HG02798 (cell line): ENCODE results near the gene POLN.

Source experiments
- ATAC-seq: cut with Tn5 transposase; IDR thresholded peaks from one replicate; pipeline ENCODE4 v1.9.1; 2021; ENCODE audit warnings: mild to moderate bottlenecking; ENCODE audit not compliant: unreplicated experiment, poor library complexity

The POLN gene

DNA sequence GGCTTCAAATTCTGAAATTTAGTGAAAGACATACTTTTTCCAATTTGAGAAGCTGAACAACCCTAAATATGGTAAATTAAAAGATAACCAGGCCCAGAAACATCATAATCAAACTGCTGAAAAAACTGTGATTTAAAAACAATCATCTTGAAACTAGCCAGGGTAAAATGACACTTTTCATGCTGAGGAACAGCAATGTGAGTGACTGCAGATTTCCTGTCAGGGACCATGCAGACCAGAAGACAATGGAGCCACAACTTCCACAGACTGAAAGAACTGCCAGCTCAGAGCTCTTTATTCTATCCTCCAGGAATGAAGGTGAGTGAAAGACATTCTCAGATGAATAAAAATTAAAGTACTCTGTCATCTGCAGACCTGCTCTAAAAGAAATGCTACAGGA lies 109.5 kb downstream of the POLN start:
- no peak for ATAC-seq

DNA sequence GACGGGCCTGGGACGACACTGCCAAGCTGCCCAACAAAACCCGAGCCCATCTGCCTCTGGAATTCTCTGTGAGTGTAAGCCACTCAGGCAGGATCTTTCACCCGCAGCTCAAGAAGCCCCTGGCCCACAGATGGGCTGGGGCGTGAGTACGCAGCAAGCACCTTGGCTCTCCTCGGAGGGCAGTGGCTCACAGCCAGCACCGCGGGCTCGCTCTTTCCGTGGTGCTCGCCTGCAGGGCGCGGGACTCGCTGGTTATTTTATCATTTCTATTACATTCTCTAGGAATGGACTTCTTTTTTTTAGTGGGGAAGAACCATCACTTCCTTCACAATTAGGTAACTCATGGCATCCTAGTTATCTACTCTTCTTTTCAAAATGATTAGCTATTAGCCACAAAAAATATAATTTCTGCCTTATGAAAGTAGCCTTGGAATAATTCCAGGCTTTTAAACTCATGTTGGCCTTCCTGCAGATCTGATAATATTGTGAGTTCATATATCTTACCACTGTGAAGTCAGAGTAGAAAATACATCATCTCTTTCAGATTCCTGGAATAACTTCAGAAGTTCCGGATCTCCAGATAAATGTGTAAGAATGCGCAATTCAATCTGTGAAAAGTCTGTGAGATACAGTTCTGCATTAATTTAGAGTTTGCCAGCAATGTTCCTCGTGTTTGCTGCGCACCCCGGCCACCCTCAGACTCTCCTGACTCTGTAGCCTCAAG lies 114.2 kb downstream of the POLN start:
- ATAC-seq: no peak

DNA sequence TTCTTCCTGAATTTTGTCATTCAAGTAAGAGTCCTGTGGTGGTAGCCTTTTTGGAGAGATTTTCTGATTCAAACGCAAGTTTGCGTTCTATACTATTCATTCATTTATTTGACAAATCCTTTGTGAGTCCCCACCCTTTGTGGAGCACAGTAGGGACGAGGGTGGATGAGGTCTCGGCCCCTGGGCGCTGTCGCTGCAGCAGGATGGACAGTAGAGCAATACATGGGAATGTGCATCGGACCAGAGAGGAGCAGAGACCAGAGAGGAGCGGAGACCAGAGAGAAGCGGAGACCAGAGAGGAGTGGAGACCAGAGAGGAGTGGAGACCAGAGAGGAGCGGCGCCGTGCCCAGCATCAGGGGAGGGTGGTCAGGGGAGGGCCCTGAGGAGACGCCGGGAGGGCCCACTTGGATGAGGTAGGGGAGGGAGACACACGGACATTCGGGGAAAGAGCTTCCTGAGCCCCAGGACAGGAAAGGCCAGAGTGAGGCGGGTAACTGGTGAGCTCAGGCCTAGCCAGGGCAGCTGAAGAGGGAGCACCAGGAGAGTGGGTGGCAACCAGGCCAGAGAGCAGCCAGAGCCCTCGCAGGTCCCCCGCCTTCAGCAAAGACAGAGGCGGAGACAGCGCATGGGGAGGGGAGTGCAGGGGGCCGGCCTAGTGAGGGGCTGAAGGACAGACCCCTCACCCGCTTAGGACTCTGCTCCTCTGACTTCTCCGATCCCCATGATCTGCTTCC lies 115.4 kb downstream of the POLN start:
- no peak for ATAC-seq

DNA sequence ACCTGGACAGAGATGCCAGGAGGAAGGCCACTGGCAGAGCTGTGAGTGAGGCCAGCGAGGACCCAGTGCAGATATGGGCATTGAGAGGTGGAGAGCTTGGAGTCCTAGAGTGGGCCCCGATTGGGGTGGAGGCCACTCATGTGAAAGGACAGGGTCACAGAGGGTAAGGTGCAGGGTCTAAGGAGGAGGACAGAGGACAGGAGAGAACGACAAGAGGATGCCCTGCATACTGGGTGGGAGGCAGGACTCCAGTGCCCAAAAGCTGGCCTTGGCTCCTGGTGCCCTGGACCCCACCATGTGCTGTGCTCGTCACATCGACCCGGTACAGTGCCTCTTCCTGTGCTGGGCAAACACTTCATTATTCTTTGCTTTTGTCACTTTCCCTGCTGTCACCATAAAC lies 116.1 kb downstream of the POLN start:
- ATAC-seq: no peak

DNA sequence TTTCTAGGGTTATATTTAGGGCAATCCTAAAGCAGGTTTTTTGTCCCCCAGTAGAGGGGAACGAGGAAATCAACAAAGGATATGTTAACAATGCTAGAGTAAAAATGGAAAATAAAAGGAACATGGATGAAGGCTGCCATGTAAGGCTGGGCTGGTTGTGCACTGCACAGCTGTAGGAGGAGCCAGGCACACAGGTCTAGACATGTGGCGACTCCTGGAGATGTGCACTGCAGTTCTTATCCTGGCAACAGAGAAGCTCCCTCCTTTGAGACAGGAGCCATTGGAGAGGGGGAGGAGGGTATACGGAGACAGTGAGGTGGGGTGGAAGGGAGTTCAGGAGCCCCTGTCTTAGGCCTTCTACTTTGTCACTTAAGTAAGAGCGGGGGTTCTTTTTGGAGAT lies 116.9 kb downstream of the POLN start:
- no peak for ATAC-seq

DNA sequence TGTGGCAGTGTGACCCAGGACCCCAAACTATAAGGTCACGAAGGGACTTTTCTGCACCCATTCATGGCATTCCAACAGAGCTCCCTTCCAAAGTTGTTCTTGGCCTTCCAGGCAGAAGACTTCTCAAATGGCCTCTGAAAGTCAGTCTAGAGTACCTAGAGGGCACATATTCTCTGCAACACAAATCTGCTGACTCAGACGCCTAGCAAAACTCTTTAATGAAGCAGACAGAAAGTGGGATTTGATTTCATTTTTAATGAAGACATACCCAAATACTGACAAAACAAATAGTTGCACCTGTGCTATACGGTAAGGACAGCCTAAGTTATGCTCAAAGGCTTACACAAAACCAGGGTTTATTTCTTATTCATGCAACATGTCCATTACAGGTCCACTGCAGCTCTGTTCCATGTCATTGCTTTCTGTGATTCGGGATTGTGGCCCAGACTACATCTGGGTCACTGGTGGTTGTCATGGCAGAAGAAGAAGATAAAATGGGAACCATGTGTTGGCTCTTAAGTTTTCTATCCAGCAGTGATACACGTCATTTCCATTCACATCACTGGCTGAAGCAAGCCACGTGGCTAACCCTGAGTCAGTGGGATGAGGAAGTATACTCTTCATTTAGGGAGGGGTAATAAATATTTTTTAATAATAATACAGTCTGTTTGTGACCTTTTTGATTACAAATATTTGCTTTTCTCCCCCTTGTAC lies 125.1 kb downstream of the POLN start:
- no peak for ATAC-seq

DNA sequence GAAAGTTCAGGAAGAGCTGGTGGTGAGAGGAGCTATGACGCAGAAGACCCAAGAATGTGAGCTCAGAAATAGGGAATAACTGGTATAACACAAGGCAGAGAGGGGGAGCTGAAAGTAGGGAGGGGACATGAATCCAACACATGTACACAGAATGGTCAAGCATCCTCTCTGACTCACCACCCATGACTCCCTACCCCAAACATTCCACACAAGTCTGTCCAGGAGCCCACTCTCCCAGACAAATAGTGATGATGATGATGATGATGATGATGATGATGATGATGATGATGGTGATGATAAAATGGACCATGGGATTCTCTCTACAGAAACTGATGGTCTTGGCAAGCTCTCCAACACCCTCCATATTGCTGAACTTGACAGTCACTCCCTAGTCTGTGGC lies 136.4 kb downstream of the POLN start:
- no peak for ATAC-seq

- ATAC-seq: no peak
Measured at GRCh38 chr4:2104556-2105345, 137.2 kb downstream of the POLN start.

DNA sequence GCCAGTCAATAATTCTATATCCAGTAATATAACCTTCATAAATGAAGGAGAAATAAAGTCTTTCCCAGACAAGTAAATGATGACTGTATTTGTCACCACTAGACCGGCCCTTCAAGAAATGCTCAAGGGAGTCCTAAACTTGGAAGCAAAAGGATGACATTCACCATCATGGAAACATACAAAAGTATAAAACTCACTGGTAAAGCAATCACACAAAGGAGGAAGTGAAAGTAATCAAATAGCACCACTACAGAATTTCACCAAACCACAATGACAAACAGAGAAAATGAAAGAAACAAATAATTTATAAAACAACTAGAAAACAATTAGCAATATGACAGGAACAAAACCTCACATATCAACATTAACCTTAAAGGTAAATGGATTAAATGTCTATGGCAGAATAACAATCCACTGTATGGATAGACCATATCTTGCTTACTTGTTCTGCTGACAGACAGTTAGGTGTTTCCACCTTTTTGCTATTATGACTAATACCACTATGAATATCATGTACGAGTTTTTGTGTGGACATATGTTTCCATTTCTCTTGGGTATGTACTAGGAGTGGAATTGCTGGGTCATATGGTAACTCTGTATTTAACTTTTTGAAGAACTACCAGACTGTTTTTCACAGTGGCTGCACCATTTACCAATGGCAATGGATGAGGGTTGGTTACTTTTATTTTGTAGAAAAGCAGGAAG lies 137.9 kb downstream of the POLN start:
- no peak for ATAC-seq

DNA sequence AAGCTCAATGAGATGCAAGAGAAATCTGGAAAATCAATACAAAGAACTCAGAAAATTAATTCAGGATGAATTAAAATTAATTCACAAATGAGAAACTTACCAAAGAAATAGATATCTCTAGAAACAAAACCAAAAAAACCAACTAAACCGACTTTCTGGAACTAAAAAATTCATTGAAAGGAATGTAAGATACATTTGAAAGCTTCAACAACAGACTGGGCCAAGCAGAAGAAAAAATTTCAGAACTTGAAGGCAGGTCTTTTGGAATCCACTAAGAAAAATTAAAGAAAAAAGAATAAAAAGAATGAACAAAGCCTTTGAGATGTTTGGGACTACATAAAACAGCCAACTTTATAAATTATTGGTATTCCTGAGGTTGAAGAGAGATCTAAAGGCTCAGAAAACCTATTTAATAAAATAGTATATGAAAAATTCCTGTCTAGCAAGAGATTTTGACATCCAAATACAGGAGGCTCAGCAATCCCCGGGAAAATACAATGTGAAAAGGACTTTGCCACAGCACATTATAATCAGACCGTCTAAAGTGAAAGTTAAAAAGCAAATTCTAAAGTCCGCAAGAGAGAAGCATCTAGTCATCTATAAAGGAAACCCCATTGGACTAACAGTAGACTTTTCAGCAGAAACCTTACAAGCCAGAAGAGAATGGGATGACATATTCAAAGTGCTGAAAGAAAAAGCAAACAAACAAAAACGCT lies 138.6 kb downstream of the POLN start:
- ATAC-seq: no peak

DNA sequence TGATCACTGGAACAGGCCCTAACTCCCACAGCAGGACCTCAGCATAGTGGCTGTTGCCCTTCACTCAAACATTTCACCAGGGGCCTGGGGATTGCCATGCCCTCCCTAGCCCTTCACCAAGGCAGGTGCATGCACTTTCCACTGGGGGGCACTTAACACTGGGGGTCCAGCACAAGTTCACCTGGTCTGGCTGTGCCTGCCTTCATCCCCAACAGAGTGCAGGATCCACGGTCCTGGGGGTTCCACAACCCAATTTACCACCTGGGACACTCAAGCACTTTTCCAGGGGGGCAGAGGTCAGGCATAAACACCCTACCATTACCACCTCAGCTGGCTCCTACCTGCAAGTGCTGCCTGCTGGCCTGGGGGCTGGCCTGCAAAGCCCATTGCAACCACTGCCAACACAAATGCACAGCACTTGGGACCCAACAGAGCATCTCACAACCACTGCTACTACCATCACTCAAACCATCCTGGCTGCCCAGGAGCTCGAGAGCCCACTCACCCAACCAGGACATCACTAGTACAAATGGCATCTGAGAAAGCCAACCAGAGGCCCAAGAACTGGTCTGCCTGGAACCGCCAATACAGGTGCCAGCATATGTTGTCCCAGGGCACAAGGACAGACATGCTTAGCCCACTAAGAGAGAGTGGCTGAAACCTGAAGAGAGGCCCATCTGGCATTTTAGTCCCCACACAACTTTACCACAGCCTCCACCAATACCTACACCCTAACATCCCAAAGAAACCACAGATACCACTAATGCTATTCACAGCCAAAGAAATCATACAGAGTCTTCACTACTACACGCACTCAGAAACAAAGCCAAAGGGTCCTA lies 139.7 kb downstream of the POLN start:
- ATAC-seq: no peak

DNA sequence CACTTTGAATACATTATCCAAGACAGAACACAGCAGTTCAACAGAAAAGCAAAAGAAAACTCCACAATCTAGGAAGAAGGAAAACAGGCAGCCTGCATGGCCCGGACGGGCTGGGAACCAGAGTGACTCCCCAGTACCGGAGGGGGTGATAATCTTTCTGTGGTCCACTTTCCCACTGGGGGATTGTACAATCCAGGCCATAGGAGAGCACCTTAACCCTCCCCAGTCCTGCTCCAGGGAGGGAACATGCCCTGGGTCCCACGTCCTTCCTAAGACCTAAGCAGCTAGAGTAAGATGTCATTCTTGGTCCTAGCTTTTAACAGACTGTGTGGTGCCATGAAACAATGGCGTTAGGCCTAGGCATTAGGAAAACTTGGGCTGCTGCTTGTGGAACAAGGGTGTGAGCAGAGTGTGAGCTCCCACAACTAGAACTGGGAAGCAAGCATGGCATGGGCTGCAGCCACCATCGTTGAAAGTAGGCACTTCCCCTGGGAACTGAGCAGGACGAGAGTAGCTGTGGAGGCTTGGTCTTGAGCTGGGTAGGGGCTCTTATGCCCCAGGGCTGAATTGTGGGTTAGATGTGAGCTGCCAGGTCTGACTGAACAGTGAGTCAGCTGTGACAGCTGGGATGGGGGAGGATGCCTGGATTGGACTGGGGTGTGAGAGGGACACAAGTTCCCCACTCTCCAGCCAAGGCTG lies 140.4 kb downstream of the POLN start:
- ATAC-seq: no peak

DNA sequence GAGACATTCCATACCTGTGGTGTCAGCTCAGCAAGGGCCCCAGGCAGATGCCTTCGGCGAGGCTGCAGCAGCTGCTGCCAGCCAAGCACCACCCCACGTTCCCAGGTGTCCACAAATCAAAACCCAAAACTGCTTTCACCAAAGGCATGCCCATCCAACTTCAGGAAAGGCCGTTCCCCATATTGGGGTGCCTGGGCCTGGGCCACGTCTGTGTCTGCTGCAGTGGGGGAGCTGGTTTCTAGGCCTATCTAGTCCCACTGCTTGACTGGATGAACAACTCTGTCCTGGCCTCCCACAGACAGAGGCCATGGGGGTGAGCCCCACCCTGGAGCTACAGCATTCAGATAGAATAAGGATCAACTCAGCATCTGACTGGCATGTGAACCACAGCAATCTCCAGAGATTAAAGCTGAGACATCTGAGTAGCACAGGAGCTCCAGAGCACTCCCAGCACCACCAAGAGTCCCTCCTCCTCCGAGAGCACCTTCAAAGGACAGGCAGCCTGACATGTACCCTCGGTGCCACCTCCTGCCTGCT lies 145.8 kb downstream of the POLN start:
- no peak for ATAC-seq

DNA sequence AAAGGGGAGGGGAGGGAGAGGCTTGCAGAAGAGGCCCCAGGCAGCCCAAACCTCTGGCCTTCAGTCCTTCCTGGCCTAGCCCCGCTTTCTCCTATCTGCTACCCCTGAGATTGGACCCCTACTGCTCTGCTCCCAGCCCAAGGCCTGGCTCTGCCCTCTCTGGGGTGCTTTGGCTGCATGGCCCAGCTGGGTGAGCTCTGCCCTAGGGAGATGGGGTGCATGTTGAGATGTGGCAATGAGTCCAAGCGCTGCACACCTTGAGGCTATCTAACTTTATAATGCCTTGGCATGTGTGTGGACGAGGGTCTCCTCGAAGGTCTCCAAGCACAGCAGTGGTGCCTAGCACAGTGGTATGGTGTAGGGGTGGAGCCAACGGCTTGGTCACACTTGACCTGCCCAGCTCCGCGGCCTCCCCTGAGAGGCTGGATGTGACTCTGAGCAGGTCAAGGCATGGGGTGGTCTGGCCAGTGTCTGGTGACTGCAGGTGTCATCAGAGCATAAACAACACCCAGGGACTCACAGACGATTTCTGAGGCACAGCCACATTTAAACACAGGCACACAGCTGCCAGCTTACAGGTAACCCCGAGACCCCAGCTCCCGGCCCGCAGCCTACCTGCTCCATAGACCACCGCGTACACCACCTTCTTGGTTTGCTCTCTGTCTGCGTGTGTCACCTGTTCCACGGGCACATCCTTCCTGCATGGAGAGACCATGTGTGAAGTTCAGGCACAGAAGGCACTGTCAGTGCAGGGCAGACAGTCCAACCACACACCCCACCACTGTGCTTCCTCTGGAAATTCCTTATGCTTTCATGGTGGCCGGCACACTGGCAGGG lies 146.5 kb downstream of the POLN start:
- no peak for ATAC-seq

- no peak for ATAC-seq
Measured at GRCh38 chr4:2094545-2094944, 147.4 kb downstream of the POLN start.

DNA sequence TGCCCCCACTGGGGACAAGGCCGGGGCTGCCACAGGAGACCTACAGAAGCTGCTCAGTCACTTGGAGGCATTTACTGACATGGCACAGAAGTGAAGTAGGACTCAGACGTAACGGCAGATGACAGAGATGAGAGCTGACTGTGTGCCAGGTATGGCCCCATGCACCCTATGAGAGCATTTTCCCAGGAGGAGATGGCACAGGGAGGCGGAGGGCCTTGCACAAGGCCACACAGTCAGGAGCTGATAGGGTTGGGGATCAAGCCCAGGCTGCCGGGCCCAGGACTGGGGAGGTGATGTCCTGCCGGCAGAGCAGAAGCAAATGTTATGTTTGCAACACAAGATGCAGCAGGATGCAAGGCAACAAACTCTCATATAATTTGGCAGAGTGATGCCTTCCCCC lies 148.7 kb downstream of the POLN start:
- ATAC-seq: no peak

DNA sequence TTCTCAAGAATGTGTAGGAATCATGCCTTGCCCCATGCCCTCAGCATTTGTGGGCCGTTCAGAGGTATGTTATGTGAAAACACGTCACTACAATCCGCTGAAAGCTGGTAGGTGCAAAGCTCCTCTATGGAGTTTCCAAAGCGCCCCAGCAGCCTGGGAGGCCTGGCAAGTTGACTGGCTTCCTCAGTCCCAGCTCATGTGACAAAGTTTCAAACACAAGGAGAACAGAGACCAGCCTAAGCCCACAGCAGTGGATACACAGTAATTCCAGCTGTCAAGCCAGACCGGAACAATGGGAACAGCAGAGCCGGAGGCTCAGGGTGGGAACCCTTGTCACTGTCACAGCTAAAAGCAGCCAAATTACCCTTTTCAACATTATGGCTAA lies 149.3 kb downstream of the POLN start:
- no peak for ATAC-seq
